Ishikawa (cell line): ENCODE results near the gene RBFOX1.

Source experiments
- CEBPB ChIP-seq: IDR thresholded peaks from 2 replicates; pipeline ENCODE4 v1.6.1; 2012
- CREB1 ChIP-seq: IDR thresholded peaks from 2 replicates; pipeline ENCODE4 v1.6.1; 2012; ENCODE audit warnings: low read depth
- EGR1 ChIP-seq: IDR thresholded peaks from 2 replicates; pipeline ENCODE4 v1.6.1; 2012
- EP300 ChIP-seq: IDR thresholded peaks from 2 replicates; pipeline ENCODE4 v1.6.1; 2012; ENCODE audit warnings: borderline replicate concordance
- FOXM1 ChIP-seq: IDR thresholded peaks from 2 replicates; pipeline ENCODE4 v1.6.1; 2012; ENCODE audit warnings: low read depth, borderline replicate concordance
- MAX ChIP-seq: IDR thresholded peaks from 2 replicates; pipeline ENCODE4 v1.6.1; 2012
- NFIC ChIP-seq: IDR thresholded peaks from 2 replicates; pipeline ENCODE4 v1.6.1; 2012
- RAD21 ChIP-seq: IDR thresholded peaks from 2 replicates; pipeline ENCODE4 v1.6.1; 2012; ENCODE audit warnings: low read depth
- TAF1 ChIP-seq: IDR thresholded peaks from 2 replicates; pipeline ENCODE4 v1.6.1; 2012; ENCODE audit warnings: low read depth, mild to moderate bottlenecking
- TCF12 ChIP-seq: IDR thresholded peaks from 2 replicates; pipeline ENCODE4 v1.6.1; 2012; ENCODE audit warnings: low read depth
- TEAD4 ChIP-seq: IDR thresholded peaks from 2 replicates; pipeline ENCODE4 v1.6.1; 2012
- USF1 ChIP-seq: IDR thresholded peaks from 2 replicates; pipeline ENCODE4 v1.6.1; 2012
- YY1 ChIP-seq: IDR thresholded peaks from 2 replicates; pipeline ENCODE4 v1.6.1; 2012; ENCODE audit warnings: low read depth
- ZBTB7A ChIP-seq: IDR thresholded peaks from 2 replicates; pipeline ENCODE4 v1.6.1; 2012; ENCODE audit warnings: low read depth
- TF ChIP-seq, protein P1 (sequence below): IDR thresholded peaks from 2 replicates; pipeline ENCODE4 v1.6.1; 2012; ENCODE audit warnings: low read depth, mild to moderate bottlenecking

RBFOX1 gene

GRCh38 chr16:7377231-7377630 is 44.6 kb downstream of the RBFOX1 start:
- TF ChIP-seq USF1 (no peak), CEBPB (no peak)

- TF ChIP-seq TCF12, result no peak
- no peak for TF ChIP-seq EP300
- no peak for TF ChIP-seq TEAD4
- TF ChIP-seq, protein P1, sequence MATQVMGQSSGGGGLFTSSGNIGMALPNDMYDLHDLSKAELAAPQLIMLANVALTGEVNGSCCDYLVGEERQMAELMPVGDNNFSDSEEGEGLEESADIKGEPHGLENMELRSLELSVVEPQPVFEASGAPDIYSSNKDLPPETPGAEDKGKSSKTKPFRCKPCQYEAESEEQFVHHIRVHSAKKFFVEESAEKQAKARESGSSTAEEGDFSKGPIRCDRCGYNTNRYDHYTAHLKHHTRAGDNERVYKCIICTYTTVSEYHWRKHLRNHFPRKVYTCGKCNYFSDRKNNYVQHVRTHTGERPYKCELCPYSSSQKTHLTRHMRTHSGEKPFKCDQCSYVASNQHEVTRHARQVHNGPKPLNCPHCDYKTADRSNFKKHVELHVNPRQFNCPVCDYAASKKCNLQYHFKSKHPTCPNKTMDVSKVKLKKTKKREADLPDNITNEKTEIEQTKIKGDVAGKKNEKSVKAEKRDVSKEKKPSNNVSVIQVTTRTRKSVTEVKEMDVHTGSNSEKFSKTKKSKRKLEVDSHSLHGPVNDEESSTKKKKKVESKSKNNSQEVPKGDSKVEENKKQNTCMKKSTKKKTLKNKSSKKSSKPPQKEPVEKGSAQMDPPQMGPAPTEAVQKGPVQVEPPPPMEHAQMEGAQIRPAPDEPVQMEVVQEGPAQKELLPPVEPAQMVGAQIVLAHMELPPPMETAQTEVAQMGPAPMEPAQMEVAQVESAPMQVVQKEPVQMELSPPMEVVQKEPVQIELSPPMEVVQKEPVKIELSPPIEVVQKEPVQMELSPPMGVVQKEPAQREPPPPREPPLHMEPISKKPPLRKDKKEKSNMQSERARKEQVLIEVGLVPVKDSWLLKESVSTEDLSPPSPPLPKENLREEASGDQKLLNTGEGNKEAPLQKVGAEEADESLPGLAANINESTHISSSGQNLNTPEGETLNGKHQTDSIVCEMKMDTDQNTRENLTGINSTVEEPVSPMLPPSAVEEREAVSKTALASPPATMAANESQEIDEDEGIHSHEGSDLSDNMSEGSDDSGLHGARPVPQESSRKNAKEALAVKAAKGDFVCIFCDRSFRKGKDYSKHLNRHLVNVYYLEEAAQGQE, result no peak
- no peak for TF ChIP-seq CEBPB
- no peak for TF ChIP-seq USF1
- TF ChIP-seq EGR1, result no peak
Observed at GRCh38 chr16:7378024-7378695, 45.5 kb downstream of the RBFOX1 start.

GRCh38 chr16:7380441-7380840 is 47.8 kb downstream of the RBFOX1 start:
- TF ChIP-seq CREB1 (no peak), TCF12 (no peak), EGR1 (no peak), RAD21 (no peak), YY1 (no peak), CEBPB (no peak), TEAD4 (no peak), FOXM1 (no peak), MAX (no peak), TAF1 (no peak), USF1 (no peak)

GRCh38 chr16:7380911-7381310 is 48.3 kb downstream of the RBFOX1 start:
- TF ChIP-seq ZBTB7A (no peak), CREB1 (no peak), EP300 (no peak), RAD21 (no peak)
- TF ChIP-seq, protein P1, result no peak

- TF ChIP-seq FOXM1, result no peak
Observed at GRCh38 chr16:7381671-7382070, 49.0 kb downstream of the RBFOX1 start.

DNA sequence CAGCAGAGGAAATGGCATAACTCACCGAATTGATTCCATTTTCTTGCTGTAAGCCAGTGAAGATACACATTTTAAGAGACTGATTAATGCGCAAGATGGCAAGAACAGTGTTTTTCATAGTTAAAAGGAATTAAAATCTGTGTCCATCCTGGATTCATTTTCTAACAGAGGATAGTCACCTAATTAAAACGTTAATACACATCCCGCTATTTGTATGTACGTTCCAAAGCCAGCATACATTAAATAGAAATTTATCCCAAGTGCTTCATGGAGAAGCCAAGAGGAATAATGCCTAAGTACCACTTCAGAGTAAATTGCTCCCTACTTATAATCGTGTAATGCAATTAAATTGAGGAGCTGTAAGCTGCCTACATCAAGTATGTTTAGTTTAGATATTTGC is 49.9 kb downstream of the RBFOX1 start:
- TF ChIP-seq RAD21 (no peak), TEAD4 (no peak), MAX (no peak)

GRCh38 chr16:7390974-7391373 is 58.3 kb downstream of the RBFOX1 start:
- TF ChIP-seq TAF1, result no peak
- no peak for TF ChIP-seq TEAD4
- TF ChIP-seq ZBTB7A, result no peak
- no peak for TF ChIP-seq MAX
- TF ChIP-seq, protein P1, result no peak
- TF ChIP-seq TCF12, result no peak
- no peak for TF ChIP-seq RAD21
- no peak for TF ChIP-seq FOXM1
- TF ChIP-seq EP300, result no peak
- TF ChIP-seq EGR1, result no peak
- no peak for TF ChIP-seq CREB1
- TF ChIP-seq CEBPB, result no peak
- TF ChIP-seq USF1, result no peak
- TF ChIP-seq NFIC, result no peak
- TF ChIP-seq YY1, result no peak
